Uterus (tissue), 4 donors: Measurements from ENCODE around the gene SCO1. TPM values are rescaled to one million over a fixed set of nuclear protein-coding genes. Genes with fewer than 3 reads are reported as not detected.

ENCODE experiments used
- DNase-seq, 2 donors: peaks; one replicate each; pipeline ENCODE4 v3.0.0-alpha.2; 2019 to 2020
- H3K27ac ChIP-seq, 2 donors: fragments of 200-600 bp; sonication (generic); 1 replicate in 1 of 2; 2 replicates in 1 of 2; pipeline ENCODE4 v1.5.1; 2016 to 2018
- H3K27me3 ChIP-seq, 2 donors: fragments of 200-600 bp; sonication (generic); one replicate each; pipeline ENCODE4 v1.5.1; 2018 to 2019; ENCODE audit warnings: control low read depth in 1 of 2
- H3K36me3 ChIP-seq, 2 donors: fragments of 200-600 bp; sonication (generic); one replicate each; pipeline ENCODE4 v1.5.1; 2019; ENCODE audit warnings: control low read depth in 1 of 2
- H3K4me1 ChIP-seq, 2 donors: fragments of 200-600 bp; sonication (generic); one replicate each; pipeline ENCODE4 v1.5.1; 2018 to 2019; ENCODE audit warnings: control low read depth in 1 of 2
- H3K4me3 ChIP-seq, 2 donors: fragments of 200-600 bp; sonication (generic); 1 replicate in 1 of 2; 2 replicates in 1 of 2; pipeline ENCODE4 v1.5.1; 2018 to 2019; ENCODE audit warnings: mild to moderate bottlenecking in 1 of 2
- H3K9me3 ChIP-seq, 2 donors: fragments of 200-600 bp; sonication (generic); one replicate each; pipeline ENCODE4 v1.5.1; 2019; ENCODE audit warnings: control low read depth in 1 of 2
- CTCF ChIP-seq, 4 experiments: fragments of 200-600 bp in 2 of 4; fragments of 450-650 bp in 2 of 4; sonication (generic) in 2 of 4; IDR thresholded peaks; one replicate each; pipeline ENCODE4 v1.5.1; 2016 to 2019; ENCODE audit warnings: antibody characterized with exemption in 4 of 4, mild to moderate bottlenecking in 2 of 4, moderate library complexity in 1 of 4
- POLR2A ChIP-seq, 2 donors: fragments of 450-650 bp; IDR thresholded peaks; one replicate each; pipeline ENCODE4 v1.6.1; 2016; ENCODE audit warnings: antibody characterized with exemption in 2 of 2, mild to moderate bottlenecking in 1 of 2, moderate library complexity in 1 of 2
- intact Hi-C: fragments of 100-400 bp; cut with DNase I; formaldehyde crosslinking; loops from one replicate; pipeline ENCODE4 v1.15.1; 2023; ENCODE audit warnings: low total_unique reads
- total RNA-seq, 4 donors: library from RNA; depleted of rRNA in 3 of 4; stranded (reverse); fragments of >200 nt in 3 of 4; gene quantifications; one replicate each; pipeline versions ENCODE4 v1.1.0 to v1.2.4, GENCODE V29; 2014 to 2023
- donor health status: DM: yes; HTN: yes; CAD: no.

The SCO1 gene
- total RNA-seq, 4 donors from 2014 or later, result 7.4 to 27.0 (median 16.3) TPM

- no peaks in the 10 kb centered on the region for H3K4me1 ChIP-seq
- intact Hi-C loops, result no loop called here
Measured at GRCh38 chr17:10724546-10725195, 27.3 kb upstream of the SCO1 start.

GRCh38 chr17:10718547-10718946, 21.2 kb upstream of the SCO1 start:
- Histone ChIP-seq H3K9me3 (no peaks in the 10 kb centered on the region), H3K4me3 (no peak overlapping the region), H3K27ac (no peak overlapping the region), H3K27me3 (no peaks in the 10 kb centered on the region), H3K36me3 (no peaks in the 10 kb centered on the region), H3K4me1 (no peaks in the 10 kb centered on the region)
- no peak for TF ChIP-seq CTCF (IDR thresholded peaks at IDR 0.05)
- TF ChIP-seq POLR2A (IDR thresholded peaks at IDR 0.05), result no peak
- no peak for DNase-seq
- intact Hi-C loops, result no loop called here

More at GRCh38 chr17:10724546-10725195, 27.3 kb upstream of the SCO1 start:
- no peaks in the 10 kb centered on the region for H3K27me3 ChIP-seq
- TF ChIP-seq POLR2A (IDR thresholded peaks at IDR 0.05), result no peak
- no peak for TF ChIP-seq CTCF (IDR thresholded peaks at IDR 0.05)
- DNase-seq, result no peak
- H3K4me3 ChIP-seq, result no peak overlapping the region
- H3K9me3 ChIP-seq, result no peaks in the 10 kb centered on the region
- H3K27ac ChIP-seq, result no peak overlapping the region
- H3K36me3 ChIP-seq, result no peaks in the 10 kb centered on the region

GRCh38 chr17:10716218-10716617, 18.9 kb upstream of the SCO1 start:
- no peak for TF ChIP-seq POLR2A (IDR thresholded peaks at IDR 0.05)
- TF ChIP-seq CTCF (IDR thresholded peaks at IDR 0.05), result no peak
- H3K9me3 ChIP-seq, result no peaks in the 10 kb centered on the region
- H3K4me3 ChIP-seq, result no peak overlapping the region
- no peaks in the 10 kb centered on the region for H3K4me1 ChIP-seq
- no peaks in the 10 kb centered on the region for H3K27me3 ChIP-seq
- H3K27ac ChIP-seq, result no peak overlapping the region
- DNase-seq, result no peak
- H3K36me3 ChIP-seq, result no peaks in the 10 kb centered on the region
- intact Hi-C loops, result no loop called here

GRCh38 chr17:10713318-10713717, 16.0 kb upstream of the SCO1 start:
- H3K36me3 ChIP-seq, result no peaks in the 10 kb centered on the region
- no peaks in the 10 kb centered on the region for H3K9me3 ChIP-seq
- no peak for TF ChIP-seq POLR2A (IDR thresholded peaks at IDR 0.05)
- TF ChIP-seq CTCF (IDR thresholded peaks at IDR 0.05), result no peak
- H3K27me3 ChIP-seq, result no peaks in the 10 kb centered on the region
- intact Hi-C loops, result no loop called here
- H3K27ac ChIP-seq, result no peak overlapping the region
- no peaks in the 10 kb centered on the region for H3K4me1 ChIP-seq
- no peak for DNase-seq
- no peak overlapping the region for H3K4me3 ChIP-seq

GRCh38 chr17:10705727-10706126, 8.4 kb upstream of the SCO1 start:
- intact Hi-C loops, result loop anchor here (5.0 kb wide), 1 partner anchor 612 kb away; no protein-coding TSS in a partner anchor

More at GRCh38 chr17:10705727-10706126, 8.4 kb upstream of the SCO1 start:
- no peaks in the 10 kb centered on the region for H3K27me3 ChIP-seq
- no peak for TF ChIP-seq CTCF (IDR thresholded peaks at IDR 0.05)
- no peak for TF ChIP-seq POLR2A (IDR thresholded peaks at IDR 0.05)
- no peaks in the 10 kb centered on the region for H3K4me1 ChIP-seq
- H3K9me3 ChIP-seq, result no peaks in the 10 kb centered on the region
- no peaks in the 10 kb centered on the region for H3K36me3 ChIP-seq
- DNase-seq, result no peak
- no peak overlapping the region for H3K27ac ChIP-seq
- no peak overlapping the region for H3K4me3 ChIP-seq
